GM06990 (cell line): Measurements from ENCODE around the gene TMEM37.

ENCODE experiments used
- DNase-seq: peaks from one replicate; pipeline ENCODE4 v3.0.0-alpha.2; 2011; ENCODE audit not compliant: insufficient read length; ENCODE audit errors: extremely low read depth
- H3K27me3 ChIP-seq: replicated peaks from 2 replicates; pipeline ENCODE4 v1.6.0; 2011; ENCODE audit warnings: low read length; ENCODE audit not compliant: control insufficient read depth, insufficient read depth
- H3K36me3 ChIP-seq: 2 replicates; pipeline ENCODE4 v1.5.1; 2011; ENCODE audit warnings: low read length; ENCODE audit not compliant: control insufficient read depth, insufficient read depth
- H3K4me3 ChIP-seq: replicated peaks from 2 replicates; pipeline ENCODE4 v1.5.1; 2011; ENCODE audit warnings: low read depth, mild to moderate bottlenecking, control low read depth, low read length
- CTCF ChIP-seq: IDR thresholded peaks from 2 replicates; pipeline ENCODE4 v1.5.1; 2011; ENCODE audit warnings: low read length, control low read depth, mild to moderate bottlenecking, inconsistent platforms; ENCODE audit not compliant: insufficient read depth, poor library complexity, severe bottlenecking

TMEM37 gene

GRCh38 chr2:119466373-119466772 is 34.7 kb downstream of the TMEM37 start:
- no peaks in the 10 kb centered on the region for H3K27me3 ChIP-seq
- no peak for TF ChIP-seq CTCF

GRCh38 chr2:119468154-119468955 is 36.7 kb downstream of the TMEM37 start:
- H3K27me3 ChIP-seq: no peaks in the 10 kb centered on the region
- no peak overlapping the region for H3K4me3 ChIP-seq
- H3K36me3 ChIP-seq: no peaks in the 10 kb centered on the region
- no peak for TF ChIP-seq CTCF
- DNase-seq: no peak

More at GRCh38 chr2:119466373-119466772, 34.7 kb downstream of the TMEM37 start:
- H3K36me3 ChIP-seq: no peaks in the 10 kb centered on the region
- no peak overlapping the region for H3K4me3 ChIP-seq
- DNase-seq: no peak

GRCh38 chr2:119469131-119469530 is 37.5 kb downstream of the TMEM37 start:
- no peak for DNase-seq
- no peaks in the 10 kb centered on the region for H3K36me3 ChIP-seq
- H3K27me3 ChIP-seq: no peaks in the 10 kb centered on the region
- H3K4me3 ChIP-seq: no peak overlapping the region
- no peak for TF ChIP-seq CTCF

GRCh38 chr2:119469661-119470297 is 38.1 kb downstream of the TMEM37 start:
- no peaks in the 10 kb centered on the region for H3K27me3 ChIP-seq
- no peak overlapping the region for H3K4me3 ChIP-seq
- no peak for DNase-seq
- TF ChIP-seq CTCF: no peak
- H3K36me3 ChIP-seq: no peaks in the 10 kb centered on the region

- Histone ChIP-seq H3K27me3 (peaks cover 1% of the 10 kb centered on the region; the same call in 1 of the 2 replicates), H3K4me3 (no peak overlapping the region), H3K36me3 (no peaks in the 10 kb centered on the region)
- no peak for DNase-seq
- TF ChIP-seq CTCF: no peak
Observed at GRCh38 chr2:119472749-119473148, 41.1 kb downstream of the TMEM37 start.
